CD4-positive, alpha-beta T cell treated with Interferon gamma for 1 hour (primary cell): ENCODE data around the gene TAGLN.
"Not testable (repeated sequence)": the region's sequence is repeated elsewhere in the genome, so short reads cannot be mapped to it uniquely, and the experiment has no call there.

Experiments used
- DNase-seq: peaks from one replicate; pipeline ENCODE4 v3.0.0-alpha.2; 2020

TAGLN gene

GRCh38 chr11:117197516-117198456 is 1.4 kb upstream of the TAGLN start:
- DNase-seq = no peak

- no peak for DNase-seq
Observed at GRCh38 chr11:117198613-117199012, 557 bp upstream of the TAGLN start.

DNA sequence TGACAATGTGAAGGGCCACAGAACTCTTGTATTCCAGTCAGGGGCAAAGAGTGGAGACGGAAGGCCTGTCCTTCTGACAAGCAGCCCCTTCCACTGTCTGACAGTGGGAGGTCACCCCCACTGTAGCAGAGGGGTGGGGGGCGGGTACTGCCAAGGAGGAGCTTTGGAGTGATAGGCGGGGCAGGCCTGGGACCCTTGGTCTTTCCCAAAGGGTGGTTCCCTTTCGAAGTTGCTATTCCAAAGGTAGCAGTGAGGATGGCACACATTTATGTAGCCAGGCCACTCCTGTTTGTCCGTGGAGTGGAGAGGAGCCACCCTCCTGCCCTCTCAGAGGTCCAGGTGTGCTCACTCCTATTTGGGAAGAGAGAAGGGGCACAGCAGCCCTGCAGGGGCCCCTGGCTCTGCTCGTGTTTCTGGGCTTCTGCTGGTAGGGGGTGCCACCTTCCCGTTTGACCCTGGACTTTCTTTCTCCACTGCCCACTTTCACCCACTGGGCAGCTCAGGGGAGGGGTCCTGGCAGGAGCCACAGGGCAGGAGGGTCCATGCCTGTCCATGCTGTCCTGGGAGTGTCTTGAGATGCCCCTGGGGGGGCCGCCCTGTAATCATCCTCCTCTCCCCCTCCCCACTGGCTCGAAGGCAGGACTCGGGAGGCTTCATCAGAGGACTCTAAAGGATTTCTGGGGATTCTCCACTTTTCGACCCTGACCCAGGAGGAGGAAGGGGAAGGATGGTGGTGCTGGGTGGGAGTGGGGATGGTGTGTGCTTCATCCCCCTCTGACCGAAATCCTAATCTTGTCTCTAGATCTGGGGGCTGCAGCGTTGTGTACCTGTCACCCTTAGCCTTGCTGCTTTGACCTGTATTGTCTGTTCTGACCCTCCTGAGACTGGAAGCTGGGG is 994 bp downstream of the TAGLN start:
- DNase-seq = no peak

- no peak for DNase-seq
Observed at GRCh38 chr11:117200813-117201657, 1.9 kb downstream of the TAGLN start.

- no peak for DNase-seq
Observed at GRCh38 chr11:117201658-117202305, 2.6 kb downstream of the TAGLN start.

- DNase-seq = no peak
Observed at GRCh38 chr11:117202386-117203068, 3.4 kb downstream of the TAGLN start.

- no peak for DNase-seq
Observed at GRCh38 chr11:117203069-117203407, 3.9 kb downstream of the TAGLN start.

DNA sequence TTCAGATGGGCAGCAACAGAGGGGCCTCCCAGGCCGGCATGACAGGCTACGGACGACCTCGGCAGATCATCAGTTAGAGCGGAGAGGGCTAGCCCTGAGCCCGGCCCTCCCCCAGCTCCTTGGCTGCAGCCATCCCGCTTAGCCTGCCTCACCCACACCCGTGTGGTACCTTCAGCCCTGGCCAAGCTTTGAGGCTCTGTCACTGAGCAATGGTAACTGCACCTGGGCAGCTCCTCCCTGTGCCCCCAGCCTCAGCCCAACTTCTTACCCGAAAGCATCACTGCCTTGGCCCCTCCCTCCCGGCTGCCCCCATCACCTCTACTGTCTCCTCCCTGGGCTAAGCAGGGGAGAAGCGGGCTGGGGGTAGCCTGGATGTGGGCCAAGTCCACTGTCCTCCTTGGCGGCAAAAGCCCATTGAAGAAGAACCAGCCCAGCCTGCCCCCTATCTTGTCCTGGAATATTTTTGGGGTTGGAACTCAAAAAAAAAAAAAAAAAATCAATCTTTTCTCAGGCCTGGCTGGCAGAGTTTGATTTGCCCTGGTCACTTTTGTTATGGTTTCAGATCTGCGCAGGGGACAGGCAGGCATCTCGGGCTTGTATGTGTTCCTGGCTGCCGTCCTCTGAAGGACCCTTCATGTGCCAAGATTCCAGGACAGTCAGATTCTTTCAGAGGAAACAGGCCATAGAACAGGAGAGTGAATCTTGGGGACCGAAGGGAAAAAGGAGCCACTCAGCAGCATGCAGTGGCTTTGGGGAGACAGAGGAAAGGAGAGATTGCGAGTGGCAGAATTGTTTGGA is 5.3 kb downstream of the TAGLN start:
- DNase-seq = no peak

DNA sequence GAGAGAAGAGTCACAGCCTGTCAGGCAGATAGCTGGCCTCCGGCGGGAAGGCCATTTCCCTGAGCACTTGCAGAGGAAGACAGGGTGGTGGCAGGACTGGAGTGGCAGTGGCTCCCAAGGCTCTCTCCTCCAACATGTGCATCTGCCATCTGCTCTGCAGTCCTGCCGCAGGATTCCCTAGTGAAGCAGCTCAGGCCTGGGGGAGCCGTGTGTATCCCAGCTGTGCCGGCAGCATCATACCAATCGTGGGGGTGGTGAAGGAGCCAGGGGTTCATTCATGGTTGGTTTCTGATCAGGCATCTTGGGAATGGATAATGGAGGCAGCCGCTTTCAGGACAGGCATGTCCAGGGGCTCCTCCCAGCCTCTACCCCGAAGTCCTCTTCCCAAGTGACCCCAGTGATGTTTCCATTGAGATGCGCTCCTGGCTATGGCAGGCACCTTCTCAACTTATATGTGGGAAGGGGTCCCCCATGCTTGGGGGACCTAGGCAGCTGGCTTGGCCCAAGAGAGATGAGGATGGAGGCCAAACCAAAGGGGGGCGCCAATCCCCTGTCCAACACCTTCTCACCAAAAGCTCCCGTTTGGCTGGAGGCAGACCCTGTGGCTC is 6.1 kb downstream of the TAGLN start:
- no peak for DNase-seq

- DNase-seq = not testable (repeated sequence)
Observed at GRCh38 chr11:117206111-117206510, 6.9 kb downstream of the TAGLN start.

- DNase-seq = not testable (repeated sequence)
Observed at GRCh38 chr11:117206859-117207258, 7.7 kb downstream of the TAGLN start.

DNA sequence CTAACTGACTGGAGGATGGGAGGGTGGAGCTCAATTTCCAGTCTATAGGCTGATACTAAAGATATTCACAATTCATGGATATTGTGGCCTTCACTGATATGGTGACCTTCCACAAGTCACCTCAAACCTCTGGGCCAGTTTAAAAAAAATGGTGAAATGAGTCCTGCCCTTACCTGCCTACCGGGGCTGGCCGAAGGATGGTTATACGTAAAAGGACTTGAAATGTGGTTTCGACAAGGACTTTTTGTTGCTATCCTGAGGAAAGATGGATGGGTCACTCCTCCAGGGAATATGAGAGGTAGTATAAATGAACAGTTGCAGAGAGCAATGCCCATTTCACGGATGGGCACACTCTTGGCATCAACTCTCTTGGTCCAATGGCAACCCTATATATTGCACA is 8.3 kb downstream of the TAGLN start:
- DNase-seq = not testable (repeated sequence)

DNA sequence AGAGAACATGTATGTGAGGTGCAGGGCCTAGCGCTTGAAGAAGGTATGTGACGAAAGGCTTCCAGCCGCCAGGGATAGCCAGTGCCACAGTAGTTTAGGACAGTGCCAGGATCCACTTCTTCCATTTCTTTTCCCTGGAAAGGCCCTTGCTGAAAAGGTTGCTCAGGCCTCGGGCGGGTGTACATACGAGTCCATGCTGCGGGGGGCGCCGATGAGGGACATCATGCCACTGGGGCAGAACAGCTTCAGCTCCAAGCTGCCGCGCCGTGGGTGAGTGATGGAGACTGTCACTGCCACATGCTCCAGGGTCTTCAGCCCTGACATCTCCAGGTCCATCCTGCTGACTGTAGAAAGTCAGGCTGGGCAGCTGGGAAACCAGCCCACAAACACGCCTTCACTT is 9.5 kb downstream of the TAGLN start:
- DNase-seq = not testable (repeated sequence)

DNA sequence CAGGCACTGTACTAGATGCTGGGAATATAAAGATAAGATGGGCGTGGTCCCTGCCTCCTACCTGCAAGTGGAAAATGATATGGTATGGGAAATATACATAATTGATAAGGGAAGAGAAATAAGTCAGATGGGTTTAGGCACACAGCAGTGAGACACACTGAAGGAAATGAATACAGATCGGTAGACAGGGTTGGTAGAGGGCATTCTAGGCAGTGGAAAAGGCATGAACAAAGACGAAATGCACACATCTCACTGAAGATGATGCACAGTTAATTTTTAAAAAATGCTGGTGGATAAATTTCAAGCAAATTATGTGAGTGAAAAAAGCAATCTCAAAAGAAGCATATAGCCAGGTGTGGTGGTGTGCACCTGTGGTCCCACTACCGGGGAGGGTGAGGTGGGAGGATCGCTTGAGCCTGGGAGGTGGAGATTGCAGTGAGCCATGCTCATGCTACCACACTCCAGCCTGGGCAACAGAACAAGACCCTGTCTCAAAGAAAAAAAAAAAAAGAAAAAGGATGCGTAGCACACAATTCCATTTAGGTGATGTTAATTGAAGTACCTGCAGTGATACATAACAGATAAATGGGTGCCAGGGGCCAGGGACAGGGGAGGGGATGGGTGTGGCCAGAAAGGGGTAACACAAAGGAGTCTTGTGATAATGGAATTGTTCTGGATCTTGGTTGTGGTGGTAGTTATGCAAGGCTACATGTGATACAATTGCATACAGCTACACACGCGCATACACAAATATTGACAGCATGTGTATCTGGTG is 10.4 kb downstream of the TAGLN start:
- not testable (repeated sequence) for DNase-seq

- DNase-seq = no peak
Observed at GRCh38 chr11:117210620-117211019, 11.4 kb downstream of the TAGLN start.

DNA sequence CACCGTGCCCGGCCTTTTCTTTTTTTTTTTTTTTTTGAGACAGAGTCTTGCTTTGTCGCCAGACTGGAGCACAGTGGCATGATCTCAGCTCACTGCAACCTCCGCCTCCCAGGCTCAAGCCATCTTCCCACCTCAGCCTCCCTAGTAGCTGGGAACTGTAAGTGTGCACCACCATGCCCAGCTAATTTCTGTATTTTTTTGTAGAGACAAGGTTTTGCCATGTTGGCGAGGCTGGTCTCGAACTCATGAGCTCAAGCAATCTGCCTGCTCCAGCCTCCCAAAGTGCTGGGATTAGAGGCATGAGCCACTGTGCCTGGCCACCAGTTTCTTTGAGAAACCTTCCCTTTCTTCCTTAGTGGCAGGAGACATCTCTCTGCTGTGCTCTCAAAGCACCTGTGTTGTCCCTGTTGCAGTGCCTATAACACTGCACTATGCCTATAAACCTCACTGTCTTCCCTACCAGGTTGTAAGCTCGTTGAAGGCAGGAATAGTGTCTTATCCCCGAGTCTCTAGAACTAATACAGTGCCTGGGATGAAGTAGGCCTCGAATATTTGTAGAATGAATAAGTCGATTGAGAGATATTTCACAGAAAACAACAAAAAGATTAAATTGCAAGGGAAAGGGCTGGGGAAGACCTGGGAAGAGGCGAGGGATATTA is 13.7 kb downstream of the TAGLN start:
- DNase-seq = no peak

DNA sequence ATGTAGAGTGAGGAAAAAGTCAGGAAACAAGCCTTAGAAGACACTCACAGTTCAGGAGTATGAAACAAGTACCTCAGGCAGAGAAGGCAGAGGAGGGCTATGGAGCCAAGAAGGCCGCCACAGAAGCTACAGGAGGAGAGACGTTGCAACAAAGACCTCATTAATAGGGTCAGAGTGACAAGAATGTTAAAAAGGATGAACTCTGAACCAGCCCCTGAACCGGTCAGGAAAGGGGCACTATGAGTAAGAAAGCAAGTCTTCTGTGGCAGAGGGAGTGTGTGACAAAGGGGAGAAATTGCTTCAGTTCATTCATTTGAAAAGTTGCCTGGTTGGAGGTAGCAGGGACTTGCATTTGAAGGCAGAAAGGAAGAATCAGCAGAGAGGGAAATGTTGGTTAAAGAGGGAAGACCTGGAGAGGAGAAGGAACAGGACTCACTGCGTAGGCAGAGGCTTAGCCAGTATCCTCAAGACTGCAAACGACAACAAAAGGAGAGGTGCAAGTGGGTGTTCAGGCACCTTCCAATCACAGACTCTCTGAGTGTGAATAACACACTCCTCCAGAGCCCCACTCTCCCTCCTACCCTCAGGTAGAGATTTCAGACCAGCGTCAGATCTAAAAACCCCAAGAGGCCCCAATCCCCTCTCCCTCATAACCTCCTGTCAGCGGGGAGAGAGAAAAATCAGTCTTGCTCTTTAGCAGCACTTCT is 15.4 kb downstream of the TAGLN start:
- DNase-seq = no peak
